NB4 (cell line): Measurements from ENCODE around the gene DDX51.

Source experiments
- CTCF ChIP-seq: IDR thresholded peaks from one replicate; pipeline ENCODE4 v1.5.1; 2012; ENCODE audit warnings: low read depth, low read length
- MAX ChIP-seq: IDR thresholded peaks from 2 replicates; pipeline ENCODE4 v1.6.1; 2011; ENCODE audit warnings: low read depth, low read length
- MYC ChIP-seq: IDR thresholded peaks from 2 replicates; pipeline ENCODE4 v1.6.1; 2011; ENCODE audit warnings: low read depth, low read length
- POLR2A ChIP-seq: IDR thresholded peaks from 2 replicates; pipeline ENCODE4 v1.6.1; 2011; ENCODE audit warnings: mild to moderate bottlenecking; ENCODE audit not compliant: insufficient read length; ENCODE audit errors: extremely low read depth

GRCh38 chr12:132157733-132158409, 13.8 kb upstream of the DDX51 start:
- TF ChIP-seq CTCF = no peak
- no peak for TF ChIP-seq MYC
- no peak for TF ChIP-seq POLR2A
- TF ChIP-seq MAX = no peak
